ENCODE measurements around the gene OR11H7.
"Not testable (repeated sequence)": the region's sequence is repeated elsewhere in the genome, so short reads cannot be mapped to it uniquely, and the experiment has no call there.

DNA sequence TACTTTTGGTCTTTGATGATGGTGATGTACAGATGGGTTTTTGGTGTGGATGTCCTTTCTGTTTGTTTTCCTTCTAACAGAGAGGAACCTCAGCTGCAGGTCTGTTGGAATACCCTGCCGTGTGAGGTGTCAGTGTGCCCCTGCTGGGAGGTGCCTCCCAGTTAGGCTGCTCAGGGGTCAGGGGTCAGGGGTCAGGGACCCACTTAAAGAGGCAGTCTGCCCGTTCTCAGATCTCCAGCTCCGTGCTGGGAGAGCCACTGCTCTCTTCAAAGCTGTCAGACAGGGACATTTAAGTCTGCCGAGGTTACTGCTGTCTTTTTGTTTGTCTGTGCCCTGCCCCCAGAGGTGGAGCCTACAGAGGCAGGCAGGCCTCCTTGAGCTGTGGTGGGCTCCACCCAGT lies 6.6 kb downstream of the OR11H7 start:
- TF ChIP-seq POLR2A (IDR thresholded peaks at IDR 0.05; ENCODE audit: low read length); GATA1 (IDR thresholded peaks at IDR 0.05; ENCODE audit: low read depth, low read length): not testable (repeated sequence)
